H1 (cell line): Measurements from ENCODE around the gene SAAL1. TPM values are rescaled to one million over a fixed set of nuclear protein-coding genes. Genes with fewer than 3 reads are reported as not detected.

Source experiments
- CTBP2 ChIP-seq: IDR thresholded peaks from 2 replicates; pipeline ENCODE4 v1.7.0; 2011; ENCODE audit warnings: borderline replicate concordance, mild to moderate bottlenecking, moderate library complexity, mixed read lengths, low read length; ENCODE audit not compliant: insufficient read depth, insufficient read length
- EGR1 ChIP-seq: IDR thresholded peaks from 2 replicates; pipeline ENCODE4 v1.6.1; 2011; ENCODE audit warnings: low read depth, low read length, borderline replicate concordance
- GABPA ChIP-seq: IDR thresholded peaks from 2 replicates; pipeline ENCODE4 v1.6.1; 2011; ENCODE audit warnings: mild to moderate bottlenecking, low read length, moderate library complexity, borderline replicate concordance; ENCODE audit not compliant: insufficient read depth
- HDAC2 ChIP-seq, 2 experiments: fragments of 300-600 bp in 1 of 2; sonication (generic) in 1 of 2; IDR thresholded peaks; 2 replicates each; pipeline ENCODE4 v1.6.1; 2011 to 2012; ENCODE audit warnings: low read depth in 2 of 2, low read length in 2 of 2, mild to moderate bottlenecking in 2 of 2, moderate library complexity in 2 of 2, borderline replicate concordance in 1 of 2, inconsistent platforms in 1 of 2
- PHF8 ChIP-seq: fragments of 200-600 bp; sonication (generic); conservative IDR thresholded peaks from 2 replicates; pipeline ENCODE4 v1.7.1; 2012; ENCODE audit warnings: low read depth, mild to moderate bottlenecking, inconsistent platforms, low read length, moderate library complexity
- RAD21 ChIP-seq, 2 experiments: IDR thresholded peaks in 1 of 2; conservative IDR thresholded peaks in 1 of 2; 2 replicates each; pipeline ENCODE4 v1.6.1; 2011; ENCODE audit warnings: low read depth in 2 of 2, low read length in 2 of 2, improper control_type of control experiment in 1 of 2, inconsistent platforms in 1 of 2, mild to moderate bottlenecking in 1 of 2, moderate library complexity in 1 of 2
- RFX5 ChIP-seq: IDR thresholded peaks from 2 replicates; pipeline ENCODE4 v1.6.1; 2011; ENCODE audit warnings: low read depth, low read length, improper control_type of control experiment, borderline replicate concordance
- RNF2 ChIP-seq: fragments of 200-900, 300-1000 bp; sonication (generic); IDR thresholded peaks from 2 replicates; pipeline ENCODE4 v1.7.1; 2016; ENCODE audit warnings: borderline replicate concordance, low read depth, mild to moderate bottlenecking, antibody characterized with exemption, low read length; ENCODE audit not compliant: poor library complexity, severe bottlenecking; ENCODE audit errors: missing control alignments
- SP1 ChIP-seq: IDR thresholded peaks from 2 replicates; pipeline ENCODE4 v1.6.1; 2011; ENCODE audit warnings: low read depth, low read length
- SP4 ChIP-seq: IDR thresholded peaks from 2 replicates; pipeline ENCODE4 v1.6.1; 2012; ENCODE audit warnings: low read length, inconsistent platforms
- SRF ChIP-seq: IDR thresholded peaks from 2 replicates; pipeline ENCODE4 v1.6.1; 2011; ENCODE audit warnings: mild to moderate bottlenecking, low read depth, low read length, moderate library complexity
- SUZ12 ChIP-seq: fragments of 200-600 bp; sonication (generic); IDR thresholded peaks from 2 replicates; pipeline ENCODE4 v1.6.1; 2012; ENCODE audit warnings: mild to moderate bottlenecking, inconsistent platforms, low read length, moderate library complexity, mixed read lengths
- polyA plus RNA-seq, 7 experiments: library from polyadenylated mRNA; depleted of rRNA in 3 of 7; stranded (reverse) in 5 of 7; unstranded in 2 of 7; fragments of >200 nt in 5 of 7; fragments of 200-250 nt in 2 of 7; gene quantifications; 1 replicate in 5 of 7; 2 replicates in 1 of 7; 4 replicates in 1 of 7; pipeline versions ENCODE4 v1.2.1 to v1.2.3, GENCODE V29; 2011 to 2013; ENCODE audit warnings: missing spikeins in 2 of 7, mixed read lengths in 2 of 7
- total RNA-seq: library from RNA; stranded (reverse); fragmentation: NEBNext Ultra II Directional; extraction: Animal tissue kit (Norgen Biotek cat#: 25700); gene quantifications from 2 replicates; pipeline ENCODE4 v1.2.1, GENCODE V29; 2021
- TF ChIP-seq, protein P1 (sequence below), 3 experiments: IDR thresholded peaks; 1 replicate in 2 of 3; 2 replicates in 1 of 3; pipeline versions ENCODE4 v1.5.1 to v1.6.1; 2011; ENCODE audit warnings: low read length in 3 of 3, mild to moderate bottlenecking in 3 of 3, inconsistent platforms in 2 of 3, low read depth in 1 of 3, moderate library complexity in 1 of 3; ENCODE audit not compliant: insufficient read depth in 1 of 3; ENCODE audit errors: control extremely low read depth in 1 of 3

SAAL1 gene
- total and polyA plus RNA-seq, 2 of the 8 experiments (the other 6 are each of a cell fraction or from before 2014, with no cell fraction given), result 26.4 to 46.6 TPM

DNA sequence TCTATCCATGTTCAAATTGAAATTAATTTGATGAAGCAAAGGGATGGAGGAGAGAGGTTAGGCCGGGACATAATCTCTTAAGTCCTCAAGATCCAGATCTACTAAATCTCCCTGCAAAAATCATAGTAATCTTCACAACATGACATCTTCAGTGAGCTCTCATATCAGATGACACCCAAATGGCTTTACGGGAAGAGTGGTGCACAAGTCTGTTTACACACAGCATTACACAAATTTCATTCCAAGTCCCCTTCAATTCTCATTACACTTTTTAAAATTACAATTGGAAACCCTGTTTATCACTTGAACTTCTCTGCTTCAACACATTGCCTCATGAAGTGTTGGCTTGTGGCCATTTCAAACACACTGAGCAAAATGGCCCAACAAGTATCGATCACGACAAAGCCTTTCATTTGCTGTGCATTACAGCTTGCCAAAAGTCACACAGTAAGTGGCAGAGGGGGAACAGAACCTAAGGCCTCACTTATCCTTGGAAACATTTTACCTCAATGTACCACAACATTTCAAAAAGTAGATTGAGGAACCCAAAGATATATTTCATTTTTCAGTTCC lies 41.9 kb downstream of the SAAL1 start (continued):
- TF ChIP-seq, protein P1, sequence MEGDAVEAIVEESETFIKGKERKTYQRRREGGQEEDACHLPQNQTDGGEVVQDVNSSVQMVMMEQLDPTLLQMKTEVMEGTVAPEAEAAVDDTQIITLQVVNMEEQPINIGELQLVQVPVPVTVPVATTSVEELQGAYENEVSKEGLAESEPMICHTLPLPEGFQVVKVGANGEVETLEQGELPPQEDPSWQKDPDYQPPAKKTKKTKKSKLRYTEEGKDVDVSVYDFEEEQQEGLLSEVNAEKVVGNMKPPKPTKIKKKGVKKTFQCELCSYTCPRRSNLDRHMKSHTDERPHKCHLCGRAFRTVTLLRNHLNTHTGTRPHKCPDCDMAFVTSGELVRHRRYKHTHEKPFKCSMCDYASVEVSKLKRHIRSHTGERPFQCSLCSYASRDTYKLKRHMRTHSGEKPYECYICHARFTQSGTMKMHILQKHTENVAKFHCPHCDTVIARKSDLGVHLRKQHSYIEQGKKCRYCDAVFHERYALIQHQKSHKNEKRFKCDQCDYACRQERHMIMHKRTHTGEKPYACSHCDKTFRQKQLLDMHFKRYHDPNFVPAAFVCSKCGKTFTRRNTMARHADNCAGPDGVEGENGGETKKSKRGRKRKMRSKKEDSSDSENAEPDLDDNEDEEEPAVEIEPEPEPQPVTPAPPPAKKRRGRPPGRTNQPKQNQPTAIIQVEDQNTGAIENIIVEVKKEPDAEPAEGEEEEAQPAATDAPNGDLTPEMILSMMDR (IDR thresholded peaks at IDR 0.05; ENCODE audit: control extremely low read depth in 1 of 3, insufficient read depth in 1 of 3, low read depth in 1 of 3, low read length in 3 of 3), result no peak
- TF ChIP-seq GABPA (no peak), RNF2 (no peak), SP4 (no peak), SP1 (no peak), SRF (no peak), RAD21 (IDR thresholded peaks at IDR 0.05 in 1 of 2, conservative IDR thresholded peaks at IDR 0.05 in 1 of 2; ENCODE audit: low read depth in 2 of 2, low read length in 2 of 2) (no peak), PHF8 (no peak), CTBP2 (no peak), EGR1 (no peak), HDAC2 (IDR thresholded peaks at IDR 0.05; ENCODE audit: borderline replicate concordance in 1 of 2, low read depth in 2 of 2, low read length in 2 of 2) (no peak), RFX5 (no peak), SUZ12 (no peak)
